GM21381 (cell line): ENCODE measurements around the gene TNF.

Experiments used
- ATAC-seq: cut with Tn5 transposase; IDR thresholded peaks from one replicate; pipeline ENCODE4 v1.9.1; 2021; ENCODE audit warnings: mild to moderate bottlenecking, moderate library complexity; ENCODE audit not compliant: unreplicated experiment

The TNF gene

DNA sequence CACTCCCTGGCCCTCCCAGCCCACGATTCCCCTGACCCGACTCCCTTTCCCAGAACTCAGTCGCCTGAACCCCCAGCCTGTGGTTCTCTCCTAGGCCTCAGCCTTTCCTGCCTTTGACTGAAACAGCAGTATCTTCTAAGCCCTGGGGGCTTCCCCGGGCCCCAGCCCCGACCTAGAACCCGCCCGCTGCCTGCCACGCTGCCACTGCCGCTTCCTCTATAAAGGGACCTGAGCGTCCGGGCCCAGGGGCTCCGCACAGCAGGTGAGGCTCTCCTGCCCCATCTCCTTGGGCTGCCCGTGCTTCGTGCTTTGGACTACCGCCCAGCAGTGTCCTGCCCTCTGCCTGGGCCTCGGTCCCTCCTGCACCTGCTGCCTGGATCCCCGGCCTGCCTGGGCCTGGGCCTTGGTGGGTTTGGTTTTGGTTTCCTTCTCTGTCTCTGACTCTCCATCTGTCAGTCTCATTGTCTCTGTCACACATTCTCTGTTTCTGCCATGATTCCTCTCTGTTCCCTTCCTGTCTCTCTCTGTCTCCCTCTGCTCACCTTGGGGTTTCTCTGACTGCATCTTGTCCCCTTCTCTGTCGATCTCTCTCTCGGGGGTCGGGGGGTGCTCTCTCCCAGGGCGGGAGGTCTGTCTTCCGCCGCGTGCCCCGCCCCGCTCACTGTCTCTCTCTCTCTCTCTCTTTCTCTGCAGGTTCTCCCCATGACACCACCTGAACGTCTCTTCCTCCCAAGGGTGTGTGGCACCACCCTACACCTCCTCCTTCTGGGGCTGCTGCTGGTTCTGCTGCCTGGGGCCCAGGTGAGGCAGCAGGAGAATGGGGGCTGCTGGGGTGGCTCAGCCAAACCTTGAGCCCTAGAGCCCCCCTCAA is 3.1 kb upstream of the TNF start, which contains the start of gene LTA:
TSS of gene LTA (plus strand) at position 249 of the 871 bp plus-strand sequence. CDS start at position 703, 454 bp downstream.
- ATAC-seq: no peak

DNA sequence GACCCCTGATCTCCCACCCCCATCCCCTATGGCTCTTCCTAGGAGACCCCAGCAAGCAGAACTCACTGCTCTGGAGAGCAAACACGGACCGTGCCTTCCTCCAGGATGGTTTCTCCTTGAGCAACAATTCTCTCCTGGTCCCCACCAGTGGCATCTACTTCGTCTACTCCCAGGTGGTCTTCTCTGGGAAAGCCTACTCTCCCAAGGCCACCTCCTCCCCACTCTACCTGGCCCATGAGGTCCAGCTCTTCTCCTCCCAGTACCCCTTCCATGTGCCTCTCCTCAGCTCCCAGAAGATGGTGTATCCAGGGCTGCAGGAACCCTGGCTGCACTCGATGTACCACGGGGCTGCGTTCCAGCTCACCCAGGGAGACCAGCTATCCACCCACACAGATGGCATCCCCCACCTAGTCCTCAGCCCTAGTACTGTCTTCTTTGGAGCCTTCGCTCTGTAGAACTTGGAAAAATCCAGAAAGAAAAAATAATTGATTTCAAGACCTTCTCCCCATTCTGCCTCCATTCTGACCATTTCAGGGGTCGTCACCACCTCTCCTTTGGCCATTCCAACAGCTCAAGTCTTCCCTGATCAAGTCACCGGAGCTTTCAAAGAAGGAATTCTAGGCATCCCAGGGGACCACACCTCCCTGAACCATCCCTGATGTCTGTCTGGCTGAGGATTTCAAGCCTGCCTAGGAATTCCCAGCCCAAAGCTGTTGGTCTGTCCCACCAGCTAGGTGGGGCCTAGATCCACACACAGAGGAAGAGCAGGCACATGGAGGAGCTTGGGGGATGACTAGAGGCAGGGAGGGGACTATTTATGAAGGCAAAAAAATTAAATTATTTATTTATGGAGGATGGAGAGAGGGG is 1.9 kb upstream of the TNF start:
- ATAC-seq: no peak

GRCh38 chr6:31574106-31575061 is 981 bp upstream of the TNF start:
- ATAC-seq: no peak

GRCh38 chr6:31575952-31576685 is 754 bp downstream of the TNF start:
- ATAC-seq: no peak

DNA sequence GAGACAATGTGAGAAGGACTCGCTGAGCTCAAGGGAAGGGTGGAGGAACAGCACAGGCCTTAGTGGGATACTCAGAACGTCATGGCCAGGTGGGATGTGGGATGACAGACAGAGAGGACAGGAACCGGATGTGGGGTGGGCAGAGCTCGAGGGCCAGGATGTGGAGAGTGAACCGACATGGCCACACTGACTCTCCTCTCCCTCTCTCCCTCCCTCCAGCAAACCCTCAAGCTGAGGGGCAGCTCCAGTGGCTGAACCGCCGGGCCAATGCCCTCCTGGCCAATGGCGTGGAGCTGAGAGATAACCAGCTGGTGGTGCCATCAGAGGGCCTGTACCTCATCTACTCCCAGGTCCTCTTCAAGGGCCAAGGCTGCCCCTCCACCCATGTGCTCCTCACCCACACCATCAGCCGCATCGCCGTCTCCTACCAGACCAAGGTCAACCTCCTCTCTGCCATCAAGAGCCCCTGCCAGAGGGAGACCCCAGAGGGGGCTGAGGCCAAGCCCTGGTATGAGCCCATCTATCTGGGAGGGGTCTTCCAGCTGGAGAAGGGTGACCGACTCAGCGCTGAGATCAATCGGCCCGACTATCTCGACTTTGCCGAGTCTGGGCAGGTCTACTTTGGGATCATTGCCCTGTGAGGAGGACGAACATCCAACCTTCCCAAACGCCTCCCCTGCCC is 1.7 kb downstream of the TNF start:
- ATAC-seq: no peak

GRCh38 chr6:31577579-31577966 is 2.2 kb downstream of the TNF start:
- ATAC-seq: no peak

GRCh38 chr6:31578184-31579118 is 3.1 kb downstream of the TNF start:
- ATAC-seq: no peak

DNA sequence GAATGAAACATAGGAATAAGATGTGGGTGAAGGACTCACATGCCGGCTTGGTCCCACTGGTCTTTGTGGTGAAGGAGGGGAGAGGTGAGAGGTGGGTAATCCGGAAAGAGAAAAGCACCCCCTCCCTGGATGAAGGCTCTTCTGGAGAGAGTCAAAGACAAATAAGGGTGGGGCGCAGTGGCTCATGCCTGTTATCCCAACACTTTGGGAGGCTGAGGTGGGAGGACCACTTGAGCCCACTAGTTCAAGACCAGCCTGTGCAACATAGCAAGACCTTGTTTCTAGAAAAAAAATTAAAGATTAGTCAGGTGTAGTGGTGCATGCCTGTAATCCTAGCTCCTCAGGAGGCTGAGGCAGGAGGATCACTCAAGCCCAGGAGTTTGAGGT is 3.7 kb downstream of the TNF start:
- ATAC-seq: no peak

DNA sequence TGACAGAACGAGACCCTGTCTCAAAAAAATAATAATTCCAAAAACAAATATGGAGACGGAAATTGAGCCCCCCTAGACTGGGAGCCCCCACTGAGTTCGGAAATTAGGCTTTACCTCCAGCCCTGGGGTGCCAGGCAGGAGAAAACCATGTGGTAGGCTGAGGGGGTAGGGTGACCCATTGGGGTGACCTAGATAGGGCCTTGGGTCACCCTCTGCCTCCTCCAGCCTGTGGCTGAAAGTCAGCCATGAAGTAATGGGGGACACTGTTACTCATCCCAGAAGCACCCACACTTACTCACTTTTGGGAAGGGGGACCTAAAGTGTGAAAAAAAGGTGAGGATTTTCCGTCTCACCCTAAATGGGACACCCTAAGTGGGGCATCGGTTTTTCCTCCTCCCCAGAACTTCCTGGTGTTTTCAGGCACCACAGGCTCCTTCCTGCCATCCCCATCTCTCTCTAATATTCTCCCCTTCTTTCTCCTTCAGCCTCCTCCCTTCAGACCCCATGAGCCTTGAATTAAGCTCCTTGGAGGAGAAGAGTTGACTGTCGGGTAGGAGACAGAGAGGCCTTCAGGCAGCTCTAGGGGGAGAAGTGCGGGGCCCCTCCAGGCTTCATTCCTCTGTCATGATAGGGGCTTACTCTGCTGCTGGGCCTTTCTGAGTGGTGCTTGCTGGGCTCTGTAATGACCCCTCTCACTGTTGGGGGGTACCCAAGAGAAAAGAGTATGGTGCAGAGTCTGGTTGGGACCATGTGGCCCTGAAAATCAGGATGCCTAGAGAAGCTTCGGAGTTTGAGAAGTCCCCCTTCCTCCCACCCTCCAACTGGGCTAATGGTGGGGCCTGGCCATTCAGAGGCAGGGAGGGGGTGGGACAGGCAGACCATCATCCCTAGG is 4.4 kb downstream of the TNF start:
- ATAC-seq: no peak

- ATAC-seq: no peak
These were observed 5.0 kb downstream of the TNF start for GRCh38 chr6:31580438-31580740.

DNA sequence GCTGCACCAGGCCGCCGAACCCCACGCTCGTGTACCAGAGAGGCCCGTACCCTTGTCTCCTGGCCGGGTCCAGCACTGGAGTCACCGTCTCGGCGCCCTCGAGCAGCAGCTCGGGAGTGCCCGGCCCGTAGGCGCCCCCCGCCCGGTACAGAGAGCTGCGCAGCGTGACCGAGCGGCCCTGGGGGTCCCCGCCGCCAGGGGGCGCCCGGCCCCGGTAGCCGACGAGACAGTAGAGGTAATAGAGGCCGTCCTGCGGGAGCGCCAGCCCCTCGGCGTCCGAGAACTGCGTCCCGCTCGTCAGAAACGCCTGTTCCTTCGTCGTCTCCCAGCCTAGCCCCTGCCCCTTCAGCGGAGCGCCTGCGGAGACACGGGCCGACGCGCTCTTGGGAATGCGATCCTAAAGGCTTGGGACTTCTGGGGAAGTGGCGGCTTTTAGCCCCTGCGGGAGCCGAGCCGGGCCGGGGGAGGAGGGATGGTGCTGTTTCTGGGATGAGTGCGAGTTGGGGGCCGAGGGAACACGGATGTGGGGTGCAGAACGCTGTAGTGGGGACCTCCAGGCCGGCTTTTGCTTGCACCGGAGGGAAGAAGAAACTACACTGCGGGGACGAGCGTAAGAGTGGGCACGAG is 5.6 kb downstream of the TNF start:
- ATAC-seq: no peak

- ATAC-seq: no peak
These were observed 6.3 kb downstream of the TNF start for GRCh38 chr6:31581434-31582229.

DNA sequence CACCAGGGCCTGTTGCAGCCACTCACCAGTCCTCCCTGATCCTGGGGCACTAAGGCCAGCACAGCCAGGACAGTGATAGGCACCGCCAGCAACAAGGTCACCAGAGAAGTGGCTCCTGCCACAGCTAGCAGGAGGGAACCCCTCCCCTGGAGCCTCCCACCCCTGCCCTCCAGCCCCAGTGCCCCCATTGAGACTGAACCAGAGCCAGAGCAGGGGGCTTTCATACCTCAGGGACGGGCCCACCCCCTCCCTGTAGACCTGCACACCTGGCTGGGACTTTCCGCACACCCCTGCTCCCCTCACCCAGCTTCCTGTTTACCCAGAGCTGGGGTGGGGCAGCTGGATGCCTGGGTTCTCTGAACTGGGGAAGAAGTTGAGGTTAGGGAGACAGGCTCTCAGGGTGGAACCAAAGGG is 6.9 kb downstream of the TNF start, which contains the start of gene LTB:
TSS of gene LTB (minus strand) at position 195 of the 414 bp plus-strand sequence. CDS start at position 188, 7 bp downstream.
- no peak for ATAC-seq

GRCh38 chr6:31585491-31585890 is 10.1 kb downstream of the TNF start:
- no peak for ATAC-seq

DNA sequence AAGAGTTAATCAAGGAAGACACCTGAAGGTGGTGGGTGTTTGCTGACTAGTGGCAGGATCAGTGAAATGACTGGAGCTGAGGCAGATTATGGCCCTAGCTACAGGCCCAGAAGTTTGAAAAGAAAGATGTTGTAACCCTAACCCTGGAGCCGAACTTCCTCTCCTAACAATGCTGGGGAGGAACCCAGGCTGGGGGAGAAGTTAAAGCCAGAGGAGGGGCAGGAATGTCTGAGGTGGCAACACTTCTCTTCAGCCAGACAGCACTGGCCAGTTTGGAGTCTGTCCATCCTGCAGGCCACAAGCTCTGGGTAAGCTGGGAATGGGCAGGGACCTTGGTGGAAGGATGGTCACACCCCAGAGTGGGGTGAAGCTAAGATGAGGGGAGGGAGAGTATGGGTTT is 10.6 kb downstream of the TNF start, which contains the start of gene LST1:
TSS of gene LST1 (plus strand) at position 270 of the 400 bp plus-strand sequence. CDS start 1,023 bp downstream, outside the sequence.
- no peak for ATAC-seq
